Endothelial cell of umbilical vein (primary cell): ENCODE results near the gene MKLN1.

Source experiments
- CTCF ChIP-seq, 2 donors: IDR thresholded peaks; 1 replicate in 1 of 2; 2 replicates in 1 of 2; pipeline ENCODE4 v1.5.1; 2011; ENCODE audit warnings: low read length in 2 of 2, mild to moderate bottlenecking in 2 of 2, moderate library complexity in 2 of 2, control low read depth in 1 of 2, inconsistent platforms in 1 of 2, low read depth in 1 of 2; ENCODE audit not compliant: insufficient read depth in 1 of 2; ENCODE audit errors: extremely low read depth in 1 of 2
- FOS ChIP-seq: IDR thresholded peaks from 2 replicates; pipeline ENCODE4 v1.6.1; 2011; ENCODE audit warnings: mild to moderate bottlenecking, low read length, moderate library complexity, borderline replicate concordance; ENCODE audit not compliant: insufficient read depth
- POLR2A ChIP-seq: IDR thresholded peaks from 2 replicates; pipeline ENCODE4 v1.6.1; 2012; ENCODE audit warnings: low read depth, mild to moderate bottlenecking, control low read depth, low read length

DNA sequence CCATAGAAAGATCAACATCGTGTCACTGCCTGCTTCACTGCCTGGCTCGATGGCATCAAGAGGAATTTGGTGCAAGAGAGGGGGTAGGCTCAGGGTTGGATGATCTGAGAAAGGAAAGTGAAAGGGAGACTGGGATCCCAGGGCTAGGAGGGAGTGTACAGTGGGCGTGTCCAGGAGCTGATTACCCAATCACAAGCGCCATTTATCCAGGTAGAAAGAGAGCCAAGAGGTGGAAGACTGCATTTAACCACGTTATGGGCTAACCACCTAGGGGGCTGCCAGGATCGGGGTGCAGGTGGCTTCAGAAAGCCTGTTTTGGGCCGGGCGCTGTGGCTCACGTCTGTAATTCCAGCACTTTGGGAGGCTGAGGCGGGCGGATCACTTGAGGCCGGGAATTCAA, 218.4 kb downstream of the MKLN1 start:
- TF ChIP-seq CTCF (IDR thresholded peaks at IDR 0.05; ENCODE audit: extremely low read depth in 1 of 2, insufficient read depth in 1 of 2, low read depth in 1 of 2, low read length in 2 of 2) (no peak), POLR2A (no peak), FOS (no peak)
